AG09309 (cell line): ENCODE data around the gene KRTAP12-1.
"Not testable (repeated sequence)": the region's sequence is repeated elsewhere in the genome, so short reads cannot be mapped to it uniquely, and the experiment has no call there.

Experiments
- DNase-seq: peaks from one replicate; pipeline ENCODE4 v3.0.0-alpha.2; 2010; ENCODE audit warnings: low read depth
- H3K4me3 ChIP-seq: 2 replicates; pipeline ENCODE4 v1.5.1; 2011; ENCODE audit warnings: mild to moderate bottlenecking, low read depth, low read length, moderate library complexity; ENCODE audit not compliant: control insufficient read depth
- CTCF ChIP-seq: IDR thresholded peaks from 2 replicates; pipeline ENCODE4 v1.5.1; 2011; ENCODE audit warnings: mild to moderate bottlenecking, low read depth, low read length, inconsistent platforms; ENCODE audit not compliant: insufficient read depth, control insufficient read depth; ENCODE audit errors: missing control alignments

The KRTAP12-1 gene

DNA sequence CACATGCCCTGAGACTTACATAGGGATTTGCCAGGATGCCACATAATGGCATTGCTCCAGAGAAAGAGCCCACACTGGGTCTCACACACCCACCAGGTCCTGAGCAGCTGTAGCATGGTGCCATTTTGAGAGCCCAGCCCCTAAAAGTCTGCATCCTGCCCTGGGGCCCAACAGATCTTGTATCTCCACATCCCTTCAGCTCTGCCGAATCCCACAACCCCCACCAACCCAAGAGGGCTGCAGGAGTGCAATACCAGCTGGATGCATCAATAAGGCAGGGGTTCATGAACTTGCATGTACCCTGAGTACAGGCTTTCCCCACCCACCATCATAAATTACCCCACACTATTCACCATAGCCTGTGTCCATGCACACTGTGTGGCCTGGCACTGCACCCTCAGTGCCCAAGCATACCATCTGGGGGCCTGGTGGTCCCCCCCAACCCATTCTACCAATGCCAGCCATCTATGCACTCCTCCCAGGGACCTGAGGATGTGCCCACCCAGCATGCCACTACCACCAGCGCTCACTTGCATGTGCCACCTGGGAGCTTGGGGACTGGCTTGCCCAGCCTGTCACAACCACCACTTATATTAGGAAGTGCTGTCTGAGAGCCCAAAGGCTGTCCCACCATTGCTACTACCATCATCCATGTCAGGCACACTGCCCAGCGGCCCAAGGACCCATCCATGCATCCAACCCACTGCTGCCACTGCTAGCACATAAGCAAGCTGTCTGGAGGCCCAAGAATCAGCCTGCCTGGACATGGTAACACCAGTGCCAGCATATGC, 11.1 kb downstream of the KRTAP12-1 start:
- H3K4me3 ChIP-seq, result no peak overlapping the region
- no peak for TF ChIP-seq CTCF
- DNase-seq, result no peak

DNA sequence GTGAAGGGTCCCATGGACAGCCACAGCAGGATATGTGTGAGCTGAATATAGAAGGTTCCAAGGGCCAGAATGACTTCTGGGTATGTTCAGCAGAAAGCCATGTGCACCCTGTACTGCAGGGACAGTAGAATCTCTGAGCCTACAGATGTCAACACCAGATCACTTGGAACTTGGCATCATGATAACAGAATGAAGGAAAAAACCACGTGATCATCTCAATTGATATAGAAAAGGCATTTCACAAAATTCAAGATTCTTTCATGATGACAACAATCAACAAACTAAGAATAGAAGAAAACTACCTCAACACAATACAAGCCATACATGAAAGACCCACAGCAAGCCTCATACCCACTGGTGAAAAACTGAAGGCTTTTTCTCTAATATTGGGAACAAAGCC, 14.4 kb downstream of the KRTAP12-1 start:
- no peak for TF ChIP-seq CTCF
- no peak overlapping the region for H3K4me3 ChIP-seq
- no peak for DNase-seq

GRCh38 chr21:44666401-44667320, 15.3 kb downstream of the KRTAP12-1 start, which contains the start of gene KRTAP12-2:
Gene KRTAP12-2, minus strand, starts transcription at chr21:44666927. Its CDS starts 41 bp downstream, at chr21:44666886.
- DNase-seq, result no peak
- no peak for TF ChIP-seq CTCF

DNA sequence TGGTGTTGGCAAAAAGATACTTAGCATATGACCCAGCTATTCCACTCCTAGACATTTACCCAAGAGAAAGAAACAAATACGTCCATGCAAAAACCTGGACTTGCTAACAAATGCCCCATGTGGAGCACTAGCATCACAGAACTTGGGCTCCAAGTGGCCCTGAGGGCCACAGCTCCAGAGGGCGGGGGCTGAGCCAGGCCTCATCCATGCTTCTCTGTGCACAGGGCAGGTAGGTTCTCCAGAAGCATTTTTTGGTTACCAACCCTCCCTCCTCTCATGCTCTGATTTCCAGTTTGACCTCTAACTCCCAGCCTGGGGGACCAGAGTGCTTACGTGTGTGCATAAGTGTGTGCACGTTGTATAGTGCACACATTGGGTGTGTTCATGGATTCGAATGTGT, 17.3 kb downstream of the KRTAP12-1 start:
- no peak for DNase-seq
- H3K4me3 ChIP-seq, result no peak overlapping the region
- TF ChIP-seq CTCF, result no peak

More at GRCh38 chr21:44666401-44667320, 15.3 kb downstream of the KRTAP12-1 start, which contains the start of gene KRTAP12-2:
- H3K4me3 ChIP-seq, result no peak within 1 kb of the TSS

DNA sequence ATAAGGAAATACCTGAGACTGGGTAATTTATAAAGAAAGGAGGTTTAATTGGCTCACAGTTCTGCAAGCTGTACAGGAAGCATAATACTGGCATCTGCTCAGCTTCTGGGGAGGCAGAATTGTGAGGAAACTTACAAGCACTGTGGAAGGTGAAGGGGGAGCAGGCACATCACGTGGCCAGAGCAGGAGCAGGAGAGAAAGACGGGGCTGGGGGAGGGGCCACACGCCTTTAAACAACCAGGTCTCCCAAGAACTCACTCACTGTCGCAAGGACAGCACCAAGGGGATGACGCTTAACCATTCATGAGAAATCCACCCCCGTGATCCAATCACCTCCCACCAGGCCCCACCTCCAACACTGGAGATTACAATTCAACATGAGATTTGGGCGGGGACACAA, 20.4 kb downstream of the KRTAP12-1 start:
- H3K4me3 ChIP-seq, DNase-seq: not testable (repeated sequence)

DNA sequence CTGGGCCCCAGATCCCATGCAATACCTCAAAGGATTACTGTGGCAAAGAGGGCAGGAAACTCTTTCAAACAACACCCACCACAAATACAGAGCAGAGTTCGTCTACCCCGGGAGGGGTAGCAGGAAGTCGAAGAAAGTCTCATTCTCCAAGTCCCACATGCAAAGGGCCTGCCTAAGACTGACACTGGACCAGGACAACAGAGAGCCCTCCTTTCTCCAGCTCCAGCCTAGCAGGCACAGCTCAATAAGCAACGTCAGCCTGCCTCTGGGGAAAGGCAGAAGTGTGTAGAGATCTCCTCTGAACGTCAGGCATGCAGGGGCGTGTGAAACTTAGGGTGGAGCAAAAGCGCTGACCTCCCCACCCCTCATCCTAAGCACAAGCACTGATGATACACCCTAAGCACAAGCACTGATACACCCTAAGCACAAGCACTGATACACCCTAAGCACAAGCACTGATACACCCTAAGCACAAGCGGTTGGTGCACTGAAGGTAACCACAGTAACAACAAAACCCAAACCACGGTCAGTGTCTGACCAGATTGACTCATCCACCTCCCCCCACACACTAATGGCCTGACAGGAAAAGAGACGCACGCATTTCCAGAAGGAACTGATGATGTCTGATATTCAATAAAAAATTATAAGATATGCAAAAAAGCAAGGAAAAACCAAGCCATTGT, 22.9 kb downstream of the KRTAP12-1 start:
- no peak for TF ChIP-seq CTCF
- no peak for DNase-seq
- no peak overlapping the region for H3K4me3 ChIP-seq
